HUDEP-2 (cell line): ENCODE measurements around the gene RUNX1.

Experiments
- DNase-seq, 76 experiments: peaks; one replicate each; lab custom pipeline; 2025; ENCODE audit not compliant: unreplicated experiment in 76 of 76; lab: John Stamatoyannopoulos, UW

The RUNX1 gene

GRCh38 chr21:34800797-34801518 is 248.1 kb downstream of the RUNX1 start:
- no peak for DNase-seq

DNA sequence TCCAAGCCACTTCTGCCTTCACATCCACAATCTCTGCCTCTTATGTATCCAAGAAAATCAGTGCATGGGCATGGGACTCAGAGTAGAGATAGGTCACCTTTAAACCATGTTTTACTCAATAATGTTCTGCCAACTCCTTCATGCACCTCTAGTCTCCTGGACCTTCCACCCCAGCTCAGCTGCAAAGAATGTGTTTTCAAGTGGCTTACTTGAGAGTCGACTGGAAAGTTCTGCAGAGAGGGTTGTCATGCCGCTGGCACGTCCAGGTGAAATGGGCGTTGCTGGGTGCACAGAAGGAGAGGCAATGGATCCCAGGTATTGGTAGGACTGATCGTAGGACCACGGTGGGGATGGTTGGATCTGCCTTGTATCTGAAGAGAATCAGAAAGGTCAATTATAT is 250.0 kb downstream of the RUNX1 start:
- no peak for DNase-seq

- no peak for DNase-seq
Observed at GRCh38 chr21:34797921-34798535, 251.1 kb downstream of the RUNX1 start.

DNA sequence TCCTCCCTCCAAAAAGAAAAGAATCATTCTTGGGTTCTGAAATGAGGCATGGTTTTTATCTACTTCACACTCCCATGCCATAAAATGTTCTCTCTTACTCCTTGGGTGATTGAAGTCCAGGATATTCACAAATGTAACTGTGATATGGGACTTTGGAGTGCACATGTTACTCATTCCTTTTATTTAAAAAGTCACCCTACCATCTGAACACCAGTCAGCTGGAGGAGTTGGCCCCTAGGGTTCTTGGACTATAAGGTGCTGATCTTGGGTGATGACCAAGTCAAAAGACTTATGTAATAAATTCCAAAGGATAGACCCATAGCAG is 251.9 kb downstream of the RUNX1 start:
- DNase-seq: no peak

DNA sequence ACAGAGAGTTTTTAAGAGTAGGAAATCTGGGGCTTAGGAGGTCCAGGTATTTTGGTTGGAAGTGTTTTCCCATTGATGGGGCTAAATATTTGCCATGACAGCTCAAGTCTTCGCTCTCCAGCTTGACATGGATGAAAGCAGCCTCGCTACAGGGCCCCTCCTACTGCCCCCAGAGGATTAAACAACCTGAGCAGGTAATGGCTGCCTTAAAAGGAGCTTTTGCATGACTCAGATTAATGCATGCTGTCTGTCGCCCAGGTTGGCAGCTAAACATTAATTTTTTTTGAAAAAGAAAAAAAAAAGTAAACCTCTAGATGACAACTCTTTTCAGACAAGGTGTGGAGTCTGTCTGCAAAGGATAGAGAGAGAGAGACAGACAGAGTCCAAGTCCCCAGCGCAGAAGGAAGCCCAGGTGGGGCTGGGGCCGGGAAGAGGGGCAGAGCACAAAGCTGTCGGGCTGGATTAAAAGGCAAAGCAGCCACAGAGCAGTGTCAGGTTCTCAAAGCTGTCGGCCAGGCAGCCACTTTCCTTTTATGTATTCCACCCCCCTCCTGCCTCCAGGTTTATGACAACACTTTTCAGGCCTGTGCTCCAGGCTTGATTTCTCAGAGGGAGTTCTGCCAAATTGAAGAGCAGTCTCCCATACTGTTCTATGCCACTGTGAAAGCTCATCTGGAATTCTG is 252.4 kb downstream of the RUNX1 start:
- no peak for DNase-seq

- DNase-seq: no peak
Observed at GRCh38 chr21:34795548-34796180, 253.4 kb downstream of the RUNX1 start.

DNA sequence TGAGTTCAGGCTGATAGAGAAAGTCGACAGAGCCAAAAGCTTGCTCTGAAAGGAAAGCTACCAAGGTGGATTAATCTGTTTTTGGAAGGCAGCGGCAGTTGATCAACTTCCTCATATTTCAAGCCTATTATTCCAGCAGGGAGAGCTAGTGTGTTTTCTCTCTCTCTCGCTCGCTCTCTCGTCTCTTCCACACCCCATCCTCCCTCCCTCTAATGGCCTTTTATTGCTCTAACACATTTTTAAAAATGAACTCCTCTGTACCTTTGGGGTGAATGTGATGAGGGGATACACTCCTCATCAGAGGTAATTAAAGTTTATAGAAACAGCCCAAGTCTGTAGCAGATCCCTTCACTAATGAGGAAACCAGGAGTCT is 253.9 kb downstream of the RUNX1 start:
- no peak for DNase-seq

DNA sequence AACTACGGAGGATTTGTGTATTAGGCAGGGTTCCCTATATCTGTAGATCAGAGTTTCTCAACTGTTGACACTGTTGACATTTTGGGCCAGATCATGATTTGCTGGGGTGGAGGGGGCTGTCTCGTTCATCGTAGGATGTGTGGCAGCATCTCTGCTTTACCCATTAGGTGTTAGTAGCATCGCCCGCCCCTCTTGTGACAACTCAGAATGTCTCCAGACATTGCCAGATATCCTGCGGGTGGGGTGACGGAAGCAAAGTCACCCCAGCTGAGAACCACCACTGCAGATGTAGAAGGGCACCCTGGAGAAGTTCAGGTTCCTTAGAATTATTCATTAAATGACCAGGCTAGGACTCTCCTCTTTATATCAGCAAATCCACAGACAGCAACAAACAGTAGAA is 254.4 kb downstream of the RUNX1 start:
- DNase-seq: no peak

DNA sequence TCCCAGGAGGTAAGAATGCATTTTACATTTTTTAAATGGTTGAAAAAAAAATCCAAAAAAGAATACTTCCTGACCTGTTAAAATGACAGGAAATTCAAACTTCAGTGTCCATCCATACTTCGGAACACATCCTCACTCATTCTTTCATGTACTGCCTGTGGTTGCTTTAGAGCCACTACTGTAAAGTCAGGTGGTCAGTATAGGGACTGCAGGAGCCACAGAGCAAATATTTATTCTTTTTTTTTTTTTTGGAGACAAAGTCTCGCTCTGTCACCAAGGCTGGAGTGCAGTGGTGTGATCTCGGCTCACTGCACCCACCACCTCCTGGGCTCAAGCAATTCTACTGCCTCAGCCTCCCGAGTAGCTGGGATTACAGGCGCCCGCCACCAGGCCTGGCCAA is 255.6 kb downstream of the RUNX1 start:
- no peak for DNase-seq

- DNase-seq: no peak
Observed at GRCh38 chr21:34792504-34793089, 256.5 kb downstream of the RUNX1 start.

- no peak for DNase-seq
Observed at GRCh38 chr21:34791776-34792503, 257.2 kb downstream of the RUNX1 start.

- no peak for DNase-seq
Observed at GRCh38 chr21:34790834-34791233, 258.3 kb downstream of the RUNX1 start.

- no peak for DNase-seq
Observed at GRCh38 chr21:34790341-34790740, 258.8 kb downstream of the RUNX1 start.

GRCh38 chr21:34788879-34789278 is 260.2 kb downstream of the RUNX1 start:
- no peak for DNase-seq

- no peak for DNase-seq
Observed at GRCh38 chr21:34783815-34784214, 265.3 kb downstream of the RUNX1 start.

DNA sequence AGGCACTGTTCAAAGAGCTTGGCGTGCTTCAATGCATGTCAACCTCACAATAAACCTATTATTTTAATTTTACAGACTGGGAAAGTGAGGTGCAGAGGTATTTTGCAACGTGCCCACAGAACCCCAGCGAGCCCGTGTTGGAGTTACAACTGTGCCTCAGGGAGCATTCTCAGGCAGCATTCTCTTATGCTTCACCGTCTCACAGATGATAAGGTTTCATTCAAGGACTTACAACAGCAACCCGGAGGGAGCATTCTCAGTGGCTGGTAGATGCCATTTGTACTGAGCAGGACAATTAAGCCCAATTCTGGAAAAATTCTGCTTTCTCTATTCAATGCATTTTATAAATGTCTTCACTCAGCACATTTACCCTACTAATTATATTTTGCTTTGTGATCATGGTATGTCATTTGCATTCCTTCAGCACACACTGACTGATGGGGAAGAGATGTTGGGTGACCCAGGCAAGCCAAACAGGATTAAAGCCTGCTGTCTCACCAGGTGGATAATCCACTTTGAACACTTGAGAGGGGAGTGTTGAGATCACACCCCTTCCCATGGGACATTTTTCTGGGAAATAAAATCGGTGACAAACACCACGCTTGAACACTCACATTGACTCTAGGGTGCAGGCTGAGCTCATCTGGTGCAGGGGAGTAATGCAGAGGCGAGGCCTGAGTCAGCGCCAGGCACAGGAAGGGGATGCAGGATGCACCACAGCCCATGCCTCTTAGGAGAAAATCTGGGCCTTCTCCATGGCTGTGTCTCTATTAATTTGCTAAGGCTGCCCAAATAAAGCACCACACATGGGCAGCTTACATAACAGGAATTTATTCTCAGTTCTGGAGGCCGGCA is 266.4 kb downstream of the RUNX1 start:
- no peak for DNase-seq

DNA sequence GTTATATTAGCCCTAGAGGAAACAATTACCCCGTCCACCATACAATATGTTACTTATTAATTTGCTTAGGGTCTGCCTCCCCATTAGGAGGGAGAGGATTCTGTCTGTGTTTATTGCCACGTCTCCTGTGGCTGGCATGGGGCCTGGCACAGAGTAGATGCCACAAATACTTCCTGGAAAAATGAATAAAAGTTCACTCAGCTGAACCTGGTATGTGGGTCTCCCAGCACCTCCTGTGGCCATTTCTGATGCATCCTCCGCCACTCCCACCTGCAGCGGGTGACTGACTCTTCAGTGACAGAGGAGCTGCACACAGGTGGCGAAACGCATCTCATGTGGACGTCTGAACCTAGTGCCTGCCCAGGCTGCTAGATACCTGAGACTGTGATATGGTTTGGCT is 267.6 kb downstream of the RUNX1 start:
- DNase-seq: no peak

GRCh38 chr21:34779860-34780259 is 269.2 kb downstream of the RUNX1 start:
- DNase-seq: no peak

DNA sequence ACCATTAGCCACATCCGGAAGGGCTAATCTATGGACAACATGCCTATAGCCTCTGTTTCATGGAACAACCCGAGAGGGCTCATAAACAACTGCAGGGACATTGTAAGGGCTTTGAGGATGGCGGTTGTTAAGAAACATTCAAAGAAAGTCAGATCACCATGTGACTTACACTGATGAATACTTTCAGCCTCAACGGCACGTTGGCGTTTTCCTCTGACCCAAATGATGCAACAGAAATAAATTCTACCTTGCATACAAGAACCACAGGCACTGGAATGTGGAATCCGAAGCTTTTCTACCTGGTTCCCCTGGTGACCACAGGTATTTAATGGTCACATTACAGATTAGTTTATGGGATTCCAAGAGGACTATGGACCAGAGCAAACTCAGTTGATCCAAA is 273.3 kb downstream of the RUNX1 start:
- DNase-seq: no peak

GRCh38 chr21:34774750-34775149 is 274.4 kb downstream of the RUNX1 start:
- no peak for DNase-seq
